ENCODE measurements around the gene KISS1. TPM values are rescaled to one million over a fixed set of nuclear protein-coding genes. Genes with fewer than 3 reads are reported as not detected.
"Not testable (repeated sequence)": the region's sequence is repeated elsewhere in the genome, so short reads cannot be mapped to it uniquely, and the experiment has no call there.

KISS1 gene
- total RNA-seq (1 to 10 TPM; 1.8 to 3.5 TPM), polyA plus RNA-seq (ENCODE audit: insufficient read depth, low read depth, low replicate concordance) (3.7 TPM)
- long read RNA-seq, donor 1: 0 reads
- long read RNA-seq, donor 2, partial matches to known transcripts: 0 of 1 reads
- long read RNA-seq, donor 2, other reads (novel, unspliced or antisense): 0 of 1 reads

DNA sequence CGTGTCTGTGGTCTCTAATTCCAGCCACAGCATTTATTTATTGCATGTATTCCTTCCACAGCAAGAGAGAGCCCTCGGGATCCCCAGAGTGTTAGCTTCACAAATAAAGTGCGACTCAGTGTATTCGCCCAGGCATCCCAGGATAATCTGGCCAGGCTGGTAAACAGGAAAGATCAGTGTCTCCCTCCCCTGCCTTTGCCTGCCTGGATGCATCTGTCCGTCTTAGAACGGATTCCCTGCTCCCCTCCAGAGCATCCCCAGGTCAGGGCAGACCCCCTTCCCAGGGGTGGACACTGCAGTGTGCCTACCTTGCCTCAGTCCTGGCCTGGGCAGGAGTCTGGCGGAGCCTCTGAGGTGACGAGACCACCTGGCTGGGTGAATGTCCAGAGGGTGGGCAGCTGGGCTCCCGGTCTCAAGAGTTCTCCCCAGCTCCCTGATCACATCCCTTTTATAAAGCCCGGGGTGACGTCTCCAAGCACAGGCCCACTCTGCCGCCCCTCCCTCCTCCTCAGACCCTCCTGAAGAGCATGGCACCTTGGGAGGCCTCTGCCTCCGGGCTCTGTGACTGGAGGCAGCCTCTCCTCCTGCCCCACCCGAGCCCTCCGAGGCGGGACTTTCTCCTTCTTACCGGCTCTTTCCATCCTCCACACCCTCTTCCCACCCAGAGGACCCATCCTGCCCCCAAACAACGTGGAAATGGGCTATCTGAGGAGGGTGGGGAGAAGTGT lies at the start of gene KISS1:
Gene KISS1, minus strand, starts transcription at position 424 of the 728 bp plus-strand sequence. CDS start 3,615 bp downstream, outside the sequence.
- Histone ChIP-seq H3K36me3 (ENCODE audit: low read depth, missing control alignments) (no peaks in the 10 kb centered on the region), H3K4me1 (peaks cover 7% of the 10 kb centered on the region), H3K9me3 (no peaks in the 10 kb centered on the region), H3K27ac (no peak within 1 kb of the TSS), H3K27me3 (no peaks in the 10 kb centered on the region), H3K4me3 (no peak within 1 kb of the TSS)
- TF ChIP-seq POLR2A (IDR thresholded peaks at IDR 0.05): no peak
- no peak for TF ChIP-seq CTCF (IDR thresholded peaks at IDR 0.05)
- intact Hi-C loops (cut with DNase I; ENCODE audit: low total_unique reads): no loop called here
- 77 to 78% methylated on average over 16 to 18 of the region's 18 CpGs for WGBS, 2 donors
- DNase-seq: no peak

DNA sequence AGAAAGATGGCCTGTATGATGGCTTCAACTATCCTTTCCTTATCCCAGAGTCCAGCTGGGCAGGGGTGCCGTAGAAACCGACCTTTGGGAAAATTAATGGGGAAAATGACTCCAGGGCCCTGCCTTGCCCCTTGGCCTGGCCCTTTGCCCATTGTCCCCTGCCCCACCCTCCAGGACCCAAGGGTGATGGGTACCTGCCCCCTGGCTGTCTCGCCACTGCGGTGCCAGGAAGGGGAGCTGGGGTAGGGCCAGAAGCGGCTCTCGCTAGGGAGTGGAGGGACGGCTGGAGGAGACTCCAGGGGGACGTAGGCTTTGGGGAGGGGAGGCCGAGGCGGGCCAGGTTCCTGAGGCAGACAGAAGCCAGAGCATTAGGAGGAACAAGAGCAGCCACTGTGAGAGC lies 46.6 kb upstream of the KISS1 start:
- TF ChIP-seq CTCF (IDR thresholded peaks at IDR 0.05): no peak
- no peak for TF ChIP-seq POLR2A (IDR thresholded peaks at IDR 0.05)
- intact Hi-C loops (cut with DNase I; ENCODE audit: low total_unique reads): no loop called here
- no peak for DNase-seq
- Histone ChIP-seq H3K9me3 (no peaks in the 10 kb centered on the region), H3K27ac (no peak overlapping the region), H3K4me3 (no peak overlapping the region), H3K4me1 (no peaks in the 10 kb centered on the region), H3K36me3 (ENCODE audit: low read depth, missing control alignments) (no peaks in the 10 kb centered on the region), H3K27me3 (no peaks in the 10 kb centered on the region)
- 88 to 95% methylated on average over 8 to 10 of the region's 10 CpGs for WGBS, 2 donors

DNA sequence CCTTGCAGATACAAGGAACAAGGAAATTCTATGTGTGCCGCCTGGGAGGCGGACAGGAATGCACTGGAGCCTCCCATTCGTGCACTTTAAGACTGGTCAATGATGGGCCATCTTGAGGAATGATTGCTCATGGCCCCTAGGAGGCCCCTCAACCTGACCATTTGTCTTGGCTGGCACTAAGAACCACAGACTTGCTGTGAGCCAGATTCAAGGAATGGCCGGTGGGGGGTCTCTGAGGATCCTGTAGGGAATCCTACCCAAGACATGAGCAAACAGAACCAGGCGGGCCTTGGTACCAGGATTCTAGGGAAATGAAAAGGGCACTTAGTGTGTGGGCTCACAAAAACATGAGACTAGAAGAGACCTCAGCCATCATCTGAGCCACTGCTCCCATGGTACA lies 45.6 kb upstream of the KISS1 start:
- no peak for DNase-seq
- WGBS, 2 donors: 94% methylated on average over 5 of the region's 5 CpGs
- H3K36me3 ChIP-seq (ENCODE audit: low read depth, missing control alignments): no peaks in the 10 kb centered on the region

DNA sequence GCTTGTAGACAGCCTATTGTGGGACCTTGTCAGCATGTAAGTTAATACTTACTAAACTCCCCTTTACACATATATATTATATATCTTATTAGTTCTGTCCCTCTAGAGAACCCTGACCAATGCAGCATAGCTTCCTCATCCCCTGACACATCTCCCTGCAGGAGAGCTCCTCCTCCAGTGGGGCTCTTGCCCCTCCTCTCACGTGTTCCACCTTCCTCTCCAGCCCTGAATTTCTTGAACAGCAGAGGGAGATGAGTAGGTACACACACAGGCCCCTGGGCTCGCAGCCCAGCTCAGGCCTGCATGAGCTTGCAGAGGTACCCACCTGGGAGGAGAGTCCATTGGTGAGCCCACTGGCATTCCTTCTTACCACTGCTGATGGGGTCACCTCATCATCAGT lies 44.8 kb upstream of the KISS1 start:
- TF ChIP-seq CTCF (IDR thresholded peaks at IDR 0.05) (no peak), POLR2A (IDR thresholded peaks at IDR 0.05) (no peak)
- WGBS, 2 donors: 76 to 81% methylated on average over 2 of the region's 2 CpGs
- no peak overlapping the region for H3K27ac ChIP-seq
- H3K27me3 ChIP-seq: no peaks in the 10 kb centered on the region
- no peaks in the 10 kb centered on the region for H3K9me3 ChIP-seq
- no peaks in the 10 kb centered on the region for H3K36me3 ChIP-seq (ENCODE audit: low read depth, missing control alignments)
- no peaks in the 10 kb centered on the region for H3K4me1 ChIP-seq
- intact Hi-C loops (cut with DNase I; ENCODE audit: low total_unique reads): no loop called here
- no peak for DNase-seq
- no peak overlapping the region for H3K4me3 ChIP-seq

More for the DNA sequence above, 45.6 kb upstream of the KISS1 start:
- no peak overlapping the region for H3K4me3 ChIP-seq
- H3K4me1 ChIP-seq: no peaks in the 10 kb centered on the region
- no peak overlapping the region for H3K27ac ChIP-seq
- TF ChIP-seq POLR2A (IDR thresholded peaks at IDR 0.05): no peak
- no peaks in the 10 kb centered on the region for H3K9me3 ChIP-seq
- intact Hi-C loops (cut with DNase I; ENCODE audit: low total_unique reads): no loop called here
- H3K27me3 ChIP-seq: no peaks in the 10 kb centered on the region

DNA sequence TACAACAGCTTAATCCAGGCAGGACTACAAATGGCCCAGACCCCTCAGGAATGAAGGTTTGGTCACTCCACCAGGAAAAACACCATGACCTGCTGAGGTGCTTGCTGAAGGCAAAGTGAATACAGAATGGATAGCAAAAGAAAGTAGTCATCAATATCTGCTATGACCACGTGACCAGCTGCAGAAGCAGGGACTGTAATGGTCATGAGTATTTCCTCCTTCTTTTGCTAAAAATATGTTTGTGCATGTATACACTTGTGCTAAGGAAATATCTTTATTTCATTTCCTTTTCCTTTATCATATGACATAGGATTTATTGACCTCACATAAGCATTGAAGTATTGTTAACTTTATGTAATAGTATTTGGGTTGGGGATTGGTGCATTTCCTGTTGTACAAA lies 43.9 kb upstream of the KISS1 start:
- intact Hi-C loops (cut with DNase I; ENCODE audit: low total_unique reads): no loop called here
- DNase-seq: no peak
- Histone ChIP-seq H3K9me3 (no peaks in the 10 kb centered on the region), H3K27me3 (no peaks in the 10 kb centered on the region), H3K4me1 (no peaks in the 10 kb centered on the region), H3K27ac (no peak overlapping the region), H3K36me3 (ENCODE audit: low read depth, missing control alignments) (no peaks in the 10 kb centered on the region), H3K4me3 (no peak overlapping the region)
- WGBS, 2 donors: 90 to 96% methylated on average over 1 of the region's 1 CpG
- TF ChIP-seq CTCF (IDR thresholded peaks at IDR 0.05) (no peak), POLR2A (IDR thresholded peaks at IDR 0.05) (no peak)

- intact Hi-C loops (cut with DNase I; ENCODE audit: low total_unique reads); H3K4me1 ChIP-seq; H3K27ac ChIP-seq; H3K4me3 ChIP-seq; H3K27me3 ChIP-seq; H3K9me3 ChIP-seq; H3K36me3 ChIP-seq (ENCODE audit: low read depth, missing control alignments); DNase-seq: not testable (repeated sequence)
- WGBS, 2 donors: 78 to 93% methylated on average over 3 of the region's 3 CpGs
These were observed 43.1 kb upstream of the KISS1 start for GRCh38 chr1:204239401-204239800.

DNA sequence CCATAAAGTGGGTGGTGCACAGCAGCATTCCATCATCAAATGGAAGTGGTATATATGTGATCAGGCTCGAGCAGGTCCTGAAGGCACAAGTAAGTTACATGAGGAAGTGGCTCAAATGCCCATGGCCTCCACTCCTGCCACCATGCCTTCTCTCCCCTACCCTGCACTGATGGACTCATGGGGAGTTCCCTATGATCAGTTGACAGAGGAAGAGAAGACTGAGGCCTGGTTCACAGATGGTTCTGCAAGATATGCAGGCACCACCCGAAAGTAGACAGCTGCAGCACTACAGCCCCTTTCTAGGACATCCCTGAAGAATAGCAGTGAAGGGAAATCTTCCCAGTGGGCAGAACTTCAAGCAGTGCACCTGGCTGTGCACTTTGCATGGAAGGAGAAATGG lies 42.2 kb upstream of the KISS1 start:
- H3K36me3 ChIP-seq (ENCODE audit: low read depth, missing control alignments); intact Hi-C loops (cut with DNase I; ENCODE audit: low total_unique reads): not testable (repeated sequence)
- 90 to 93% methylated on average over 2 of the region's 2 CpGs for WGBS, 2 donors

DNA sequence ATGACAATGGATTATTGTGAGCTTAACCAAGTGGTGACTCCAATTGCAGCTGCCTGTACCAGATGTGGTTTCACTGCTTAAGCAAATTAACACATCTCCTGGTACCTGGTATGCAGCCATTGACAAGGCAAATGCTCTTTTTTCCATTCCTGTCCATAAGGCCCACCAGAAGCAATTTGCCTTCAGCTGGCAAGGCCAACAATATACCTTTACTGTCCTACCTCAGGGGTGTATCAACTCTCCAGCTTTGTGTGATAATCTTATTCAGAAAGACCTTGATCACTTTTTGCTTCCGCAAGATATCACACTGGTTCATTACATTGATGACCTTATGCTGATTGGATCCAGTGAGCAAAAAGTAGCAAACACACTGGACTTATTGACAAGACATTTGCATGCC lies 41.2 kb upstream of the KISS1 start:
- WGBS, 2 donors: 96 to 100% methylated on average over 1 of the region's 1 CpG
- H3K27me3 ChIP-seq; H3K36me3 ChIP-seq (ENCODE audit: low read depth, missing control alignments); H3K9me3 ChIP-seq; DNase-seq; H3K27ac ChIP-seq; H3K4me1 ChIP-seq; H3K4me3 ChIP-seq: not testable (repeated sequence)
- intact Hi-C loops (cut with DNase I; ENCODE audit: low total_unique reads): loop anchor here (2.0 kb wide), 1 partner anchor 33 kb away; no protein-coding TSS in a partner anchor

More for the DNA sequence above, 42.2 kb upstream of the KISS1 start:
- H3K4me3 ChIP-seq, DNase-seq, H3K9me3 ChIP-seq, H3K27me3 ChIP-seq, H3K27ac ChIP-seq, H3K4me1 ChIP-seq: not testable (repeated sequence)
